Measurements from ENCODE around the gene PDYN.

PDYN gene

GRCh38 chr20:1993986-1994385 is at the start of gene PDYN:
Gene PDYN (minus strand): TSS chr20:1994058. CDS start chr20:1983084, 10,974 bp downstream.
- H3K4me2 ChIP-seq (ENCODE audit: low read length) = no peak within 1 kb of the TSS
- no peaks in the 10 kb centered on the region for H4K20me1 ChIP-seq (ENCODE audit: control insufficient read depth, insufficient read depth, low read depth, low read length)
- H3K79me2 ChIP-seq (ENCODE audit: control insufficient read depth, low read length) = no peaks in the 10 kb centered on the region
- TF ChIP-seq CTCF (IDR thresholded peaks at IDR 0.05; ENCODE audit: low read depth, low read length, poor library complexity, severe bottlenecking) (no peak), EZH2phosphoT487 (IDR thresholded peaks at IDR 0.05; ENCODE audit: borderline replicate concordance, low read length) (no peak)
- no peaks in the 10 kb centered on the region for H3F3A ChIP-seq (ENCODE audit: control insufficient read depth, insufficient read depth)
- no peak within 1 kb of the TSS for H3K27ac ChIP-seq (ENCODE audit: low read depth, low read length)
- H3K36me3 ChIP-seq (ENCODE audit: control insufficient read depth, low read length) = no peaks in the 10 kb centered on the region
- no peaks in the 10 kb centered on the region for H3K9me3 ChIP-seq (ENCODE audit: control insufficient read depth, insufficient read depth, low read length)
- no peaks in the 10 kb centered on the region for H3K9me2 ChIP-seq (replicated peaks; ENCODE audit: control insufficient read depth, low read length)
- no peaks in the 10 kb centered on the region for H3K4me1 ChIP-seq (ENCODE audit: control insufficient read depth, low read length)
- peaks cover 19% of the 10 kb centered on the region for H3K27me3 ChIP-seq (ENCODE audit: control insufficient read depth, low read length)
- H3K4me3 ChIP-seq (ENCODE audit: low read length) = no peak within 1 kb of the TSS

- H3K79me2 ChIP-seq (ENCODE audit: control insufficient read depth, low read length) = no peaks in the 10 kb centered on the region
- peaks cover 35% of the 10 kb centered on the region for H3K27me3 ChIP-seq (ENCODE audit: control insufficient read depth, low read length)
- no peaks in the 10 kb centered on the region for H3K4me1 ChIP-seq (ENCODE audit: control insufficient read depth, low read length)
- H3K36me3 ChIP-seq (ENCODE audit: control insufficient read depth, low read length) = no peaks in the 10 kb centered on the region
- TF ChIP-seq EZH2phosphoT487 (IDR thresholded peaks at IDR 0.05; ENCODE audit: borderline replicate concordance, low read length) (no peak), CTCF (IDR thresholded peaks at IDR 0.05; ENCODE audit: low read depth, low read length, poor library complexity, severe bottlenecking) (no peak)
- no peaks in the 10 kb centered on the region for H3F3A ChIP-seq (ENCODE audit: control insufficient read depth, insufficient read depth)
- no peak overlapping the region for H3K27ac ChIP-seq (ENCODE audit: low read depth, low read length)
- no peaks in the 10 kb centered on the region for H3K9me2 ChIP-seq (replicated peaks; ENCODE audit: control insufficient read depth, low read length)
- H3K4me2 ChIP-seq (ENCODE audit: low read length) = no peak overlapping the region
- no peak overlapping the region for H3K4me3 ChIP-seq (ENCODE audit: low read length)
- H4K20me1 ChIP-seq (ENCODE audit: control insufficient read depth, insufficient read depth, low read depth, low read length) = no peaks in the 10 kb centered on the region
- no peaks in the 10 kb centered on the region for H3K9me3 ChIP-seq (ENCODE audit: control insufficient read depth, insufficient read depth, low read length)
Measured at GRCh38 chr20:2042400-2042799, 48.5 kb upstream of the PDYN start.

GRCh38 chr20:2038161-2038560 is 44.3 kb upstream of the PDYN start:
- Histone ChIP-seq H3K36me3 (ENCODE audit: control insufficient read depth, low read length) (no peaks in the 10 kb centered on the region), H3F3A (ENCODE audit: control insufficient read depth, insufficient read depth) (no peaks in the 10 kb centered on the region), H4K20me1 (ENCODE audit: control insufficient read depth, insufficient read depth, low read depth, low read length) (no peaks in the 10 kb centered on the region), H3K4me1 (ENCODE audit: control insufficient read depth, low read length) (no peaks in the 10 kb centered on the region), H3K9me3 (ENCODE audit: control insufficient read depth, insufficient read depth, low read length) (no peaks in the 10 kb centered on the region), H3K79me2 (ENCODE audit: control insufficient read depth, low read length) (no peaks in the 10 kb centered on the region), H3K4me3 (ENCODE audit: low read length) (no peak overlapping the region), H3K9me2 (replicated peaks; ENCODE audit: control insufficient read depth, low read length) (no peaks in the 10 kb centered on the region), H3K27me3 (ENCODE audit: control insufficient read depth, low read length) (peaks cover 19% of the 10 kb centered on the region), H3K4me2 (ENCODE audit: low read length) (no peak overlapping the region), H3K27ac (ENCODE audit: low read depth, low read length) (no peak overlapping the region)
- TF ChIP-seq EZH2phosphoT487 (IDR thresholded peaks at IDR 0.05; ENCODE audit: borderline replicate concordance, low read length) (no peak), CTCF (IDR thresholded peaks at IDR 0.05; ENCODE audit: low read depth, low read length, poor library complexity, severe bottlenecking) (no peak)
